ENCODE measurements around the gene TNNC1. TPM values are rescaled to one million over a fixed set of nuclear protein-coding genes. Genes with fewer than 3 reads are reported as not detected.

TNNC1 gene
- total RNA-seq, 1 donor from 2014 or later: 0.26 TPM

GRCh38 chr3:52429031-52429430 is 24.8 kb downstream of the TNNC1 start:
- Histone ChIP-seq H3K27me3 (ENCODE audit: control insufficient read depth, insufficient read depth, low read length) (no peaks in the 10 kb centered on the region), H3K4me3 (ENCODE audit: low read depth, low read length) (no peak overlapping the region), H3K36me3 (ENCODE audit: control insufficient read depth, insufficient read depth, low read length) (no peaks in the 10 kb centered on the region)
- no peak for TF ChIP-seq CTCF (IDR thresholded peaks at IDR 0.05; ENCODE audit: insufficient read depth, low read length, severe bottlenecking)
- FAIRE-seq (no peak), DNase-seq (ENCODE audit: low read depth) (no peak)

- DNase-seq (ENCODE audit: low read depth): peak; percentile 71
- TF ChIP-seq CTCF (IDR thresholded peaks at IDR 0.05; ENCODE audit: insufficient read depth, low read length, severe bottlenecking): peak; percentile 67
- peak; percentile 43 for FAIRE-seq
- no peak overlapping the region for H3K4me3 ChIP-seq (ENCODE audit: low read depth, low read length)
- no peaks in the 10 kb centered on the region for H3K36me3 ChIP-seq (ENCODE audit: control insufficient read depth, insufficient read depth, low read length)
- no peaks in the 10 kb centered on the region for H3K27me3 ChIP-seq (ENCODE audit: control insufficient read depth, insufficient read depth, low read length)
These were observed 25.5 kb downstream of the TNNC1 start for GRCh38 chr3:52428151-52429005.

GRCh38 chr3:52423173-52423572 is 30.7 kb downstream of the TNNC1 start:
- no peaks in the 10 kb centered on the region for H3K36me3 ChIP-seq (ENCODE audit: control insufficient read depth, insufficient read depth, low read length)
- no peak for DNase-seq (ENCODE audit: low read depth)
- no peak for TF ChIP-seq CTCF (IDR thresholded peaks at IDR 0.05; ENCODE audit: insufficient read depth, low read length, severe bottlenecking)
- no peak for FAIRE-seq
- no peaks in the 10 kb centered on the region for H3K27me3 ChIP-seq (ENCODE audit: control insufficient read depth, insufficient read depth, low read length)
- no peak overlapping the region for H3K4me3 ChIP-seq (ENCODE audit: low read depth, low read length)

- H3K4me3 ChIP-seq (ENCODE audit: low read depth, low read length): no peak overlapping the region
- H3K36me3 ChIP-seq (ENCODE audit: control insufficient read depth, insufficient read depth, low read length): no peaks in the 10 kb centered on the region
- DNase-seq (ENCODE audit: low read depth): no peak
- no peak for FAIRE-seq
- TF ChIP-seq CTCF (IDR thresholded peaks at IDR 0.05; ENCODE audit: insufficient read depth, low read length, severe bottlenecking): no peak
- no peaks in the 10 kb centered on the region for H3K27me3 ChIP-seq (ENCODE audit: control insufficient read depth, insufficient read depth, low read length)
These were observed 31.2 kb downstream of the TNNC1 start for GRCh38 chr3:52422669-52423068.

GRCh38 chr3:52420388-52420787 is 33.5 kb downstream of the TNNC1 start:
- no peaks in the 10 kb centered on the region for H3K27me3 ChIP-seq (ENCODE audit: control insufficient read depth, insufficient read depth, low read length)
- no peak overlapping the region for H3K4me3 ChIP-seq (ENCODE audit: low read depth, low read length)
- FAIRE-seq: no peak
- no peak for DNase-seq (ENCODE audit: low read depth)
- no peaks in the 10 kb centered on the region for H3K36me3 ChIP-seq (ENCODE audit: control insufficient read depth, insufficient read depth, low read length)
- no peak for TF ChIP-seq CTCF (IDR thresholded peaks at IDR 0.05; ENCODE audit: insufficient read depth, low read length, severe bottlenecking)

- TF ChIP-seq CTCF (IDR thresholded peaks at IDR 0.05; ENCODE audit: insufficient read depth, low read length, severe bottlenecking): no peak
- no peak for FAIRE-seq
- H3K36me3 ChIP-seq (ENCODE audit: control insufficient read depth, insufficient read depth, low read length): peaks cover 1% of the 10 kb centered on the region
- no peak overlapping the region for H3K4me3 ChIP-seq (ENCODE audit: low read depth, low read length)
- no peak for DNase-seq (ENCODE audit: low read depth)
- H3K27me3 ChIP-seq (ENCODE audit: control insufficient read depth, insufficient read depth, low read length): no peaks in the 10 kb centered on the region
These were observed 38.0 kb downstream of the TNNC1 start for GRCh38 chr3:52415800-52416199.
